Keratinocyte (primary cell): ENCODE data around the gene TEDC2. TPM values are rescaled to one million over a fixed set of nuclear protein-coding genes. Genes with fewer than 3 reads are reported as not detected.

Source experiments
- DNase-seq: peaks from one replicate; pipeline ENCODE4 v3.0.0-alpha.2; 2011; ENCODE audit warnings: low read depth, missing footprints, low spot score
- FAIRE-seq: peaks from 2 replicates; lab custom pipeline; 2011; peaks lifted over from hg19 to GRCh38; lab: Jason Lieb, UNC
- H2AFZ ChIP-seq: 2 replicates; pipeline ENCODE4 v1.6.0; 2012; ENCODE audit warnings: low read length, control low read depth, inconsistent platforms; ENCODE audit not compliant: control insufficient read depth
- H3K27ac ChIP-seq: 2 replicates; pipeline ENCODE4 v1.5.1; 2011; ENCODE audit warnings: low read length; ENCODE audit not compliant: control insufficient read depth, insufficient read depth
- H3K27me3 ChIP-seq: 3 replicates; pipeline ENCODE4 v1.6.0; 2011; ENCODE audit warnings: low read length; ENCODE audit not compliant: control insufficient read depth, insufficient read depth; ENCODE audit errors: extremely low read depth
- H3K36me3 ChIP-seq, 2 experiments: 2 replicates in 1 of 2; 3 replicates in 1 of 2; pipeline ENCODE4 v1.5.1; 2011; ENCODE audit warnings: low read length in 2 of 2, mild to moderate bottlenecking in 1 of 2; ENCODE audit not compliant: control insufficient read depth in 2 of 2, insufficient read depth in 2 of 2; ENCODE audit errors: extremely low read depth in 1 of 2
- H3K4me1 ChIP-seq: 3 replicates; pipeline ENCODE4 v1.5.1; 2011; ENCODE audit warnings: low read length; ENCODE audit not compliant: control insufficient read depth, insufficient read depth; ENCODE audit errors: extremely low read depth
- H3K4me2 ChIP-seq: 3 replicates; pipeline ENCODE4 v1.6.0; 2011; ENCODE audit warnings: low read depth, low read length; ENCODE audit not compliant: control insufficient read depth, insufficient read depth; ENCODE audit errors: extremely low read depth
- H3K4me3 ChIP-seq, 3 experiments: fragments of 200-600 bp in 1 of 3; sonication (generic) in 1 of 3; 2 replicates in 2 of 3; 3 replicates in 1 of 3; pipeline ENCODE4 v1.5.1; 2011 to 2016; ENCODE audit warnings: low read length in 3 of 3, mild to moderate bottlenecking in 3 of 3, control low read depth in 2 of 3, inconsistent platforms in 1 of 3, low read depth in 1 of 3, mixed read lengths in 1 of 3, mixed run types in 1 of 3, moderate library complexity in 1 of 3; ENCODE audit not compliant: control insufficient read depth in 2 of 3, insufficient read depth in 2 of 3; ENCODE audit errors: extremely low read depth in 1 of 3
- H3K79me2 ChIP-seq: 2 replicates; pipeline ENCODE4 v1.6.0; 2012; ENCODE audit warnings: low read length; ENCODE audit not compliant: control insufficient read depth, insufficient read depth
- H3K9ac ChIP-seq: 3 replicates; pipeline ENCODE4 v1.6.0; 2011; ENCODE audit warnings: low read length; ENCODE audit not compliant: control insufficient read depth, insufficient read depth; ENCODE audit errors: extremely low read depth
- H3K9me1 ChIP-seq: 3 replicates; pipeline ENCODE4 v1.6.0; 2011; ENCODE audit warnings: low read length; ENCODE audit not compliant: control insufficient read depth, insufficient read depth; ENCODE audit errors: extremely low read depth
- H3K9me3 ChIP-seq: 2 replicates; pipeline ENCODE4 v1.5.1; 2012; ENCODE audit warnings: low read depth, low read length; ENCODE audit not compliant: control insufficient read depth
- H4K20me1 ChIP-seq: 3 replicates; pipeline ENCODE4 v1.6.0; 2011; ENCODE audit warnings: low read length; ENCODE audit not compliant: control insufficient read depth, insufficient read depth; ENCODE audit errors: extremely low read depth
- EZH2 ChIP-seq: IDR thresholded peaks from one replicate; pipeline ENCODE4 v1.6.1; 2012; ENCODE audit warnings: inconsistent platforms, mild to moderate bottlenecking, low read length, moderate library complexity
- dilution Hi-C: fragments of 300-500 bp; cut with MboI; formaldehyde crosslinking; loops from one replicate; pipeline ENCODE4 v1.7.0; 2020; ENCODE audit warnings: low sequenced_read_pairs; ENCODE audit not compliant: extremely low pct_ligation_motif_present
- polyA plus RNA-seq, 5 experiments: library from polyadenylated mRNA; depleted of rRNA in 3 of 5; stranded (reverse) in 3 of 5; stranded (forward) in 1 of 5; unstranded in 1 of 5; fragments of >200 nt; gene quantifications; 1 replicate in 1 of 5; 2 replicates in 3 of 5; 3 replicates in 1 of 5; pipeline versions ENCODE4 v1.2.1 to v1.2.3, GENCODE V29; 2011 to 2012; ENCODE audit warnings: missing spikeins in 2 of 5, low read depth in 1 of 5, low replicate concordance in 1 of 5
- TF ChIP-seq, protein P1 (sequence below), 3 experiments: IDR thresholded peaks in 1 of 3; conservative IDR thresholded peaks in 1 of 3; optimal IDR thresholded peaks in 1 of 3; 2 replicates in 2 of 3; 3 replicates in 1 of 3; pipeline versions ENCODE3 to v1.5.1; 2011; ENCODE audit warnings: low read length in 3 of 3, mild to moderate bottlenecking in 3 of 3, moderate library complexity in 2 of 3, control low read depth in 1 of 3, inconsistent platforms in 1 of 3; ENCODE audit not compliant: insufficient read depth in 2 of 3; ENCODE audit errors: extremely low read depth in 1 of 3

The TEDC2 gene
- polyA plus RNA-seq, 1 donor (not counting 4 experiments of a cell fraction or from before 2014, with no cell fraction given), result 2.7 TPM

DNA sequence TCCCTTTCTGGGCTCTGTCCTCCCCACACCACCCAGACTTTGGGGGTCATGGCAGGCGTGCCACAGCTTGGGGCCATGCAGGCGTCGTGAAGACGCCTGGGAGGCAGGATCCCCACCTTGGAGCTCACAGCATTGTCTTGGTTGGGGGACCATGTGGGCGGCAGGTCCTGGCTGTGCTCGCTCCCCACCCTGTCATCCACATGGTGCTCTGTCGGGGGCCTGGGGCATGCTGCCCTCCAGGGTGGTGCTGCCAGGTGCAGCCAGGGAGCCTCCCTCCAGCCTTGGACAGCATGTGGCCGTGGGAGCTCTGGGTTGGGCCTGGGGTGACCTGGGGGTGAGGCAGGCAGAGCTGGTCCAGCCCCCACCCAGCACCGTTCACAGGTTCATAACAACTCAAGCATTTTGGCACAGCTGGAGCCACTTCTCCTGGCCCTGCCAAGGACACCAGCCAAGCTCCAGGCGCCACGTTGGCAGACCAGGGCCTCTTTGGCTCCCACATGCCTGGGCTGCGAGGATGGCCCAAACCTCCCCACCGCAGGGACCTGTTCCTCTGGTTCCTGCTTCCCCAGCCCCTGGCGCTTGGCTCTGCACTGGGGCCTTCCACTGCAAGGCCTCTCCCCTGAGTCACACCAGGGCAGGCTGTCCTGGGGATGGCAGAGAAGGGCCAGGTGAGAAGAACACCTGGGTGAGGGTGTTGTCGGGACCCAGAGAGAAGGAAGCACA lies 38.8 kb downstream of the TEDC2 start:
- no peaks in the 10 kb centered on the region for H3K79me2 ChIP-seq
- H3K9me1 ChIP-seq, result no peaks in the 10 kb centered on the region
- no peak overlapping the region for H3K4me3 ChIP-seq
- FAIRE-seq (no peak), DNase-seq (no peak)
- peaks cover 0 to 11% of the 10 kb centered on the region in 2 experiments for H3K36me3 ChIP-seq
- H3K9me3 ChIP-seq, result no peaks in the 10 kb centered on the region
- peaks cover 19% of the 10 kb centered on the region for H3K4me1 ChIP-seq
- no peak overlapping the region for H3K9ac ChIP-seq
- dilution Hi-C loops, result no loop called here
- peaks cover 3% of the 10 kb centered on the region for H4K20me1 ChIP-seq
- H3K27ac ChIP-seq, result no peak overlapping the region
- TF ChIP-seq, protein P1, sequence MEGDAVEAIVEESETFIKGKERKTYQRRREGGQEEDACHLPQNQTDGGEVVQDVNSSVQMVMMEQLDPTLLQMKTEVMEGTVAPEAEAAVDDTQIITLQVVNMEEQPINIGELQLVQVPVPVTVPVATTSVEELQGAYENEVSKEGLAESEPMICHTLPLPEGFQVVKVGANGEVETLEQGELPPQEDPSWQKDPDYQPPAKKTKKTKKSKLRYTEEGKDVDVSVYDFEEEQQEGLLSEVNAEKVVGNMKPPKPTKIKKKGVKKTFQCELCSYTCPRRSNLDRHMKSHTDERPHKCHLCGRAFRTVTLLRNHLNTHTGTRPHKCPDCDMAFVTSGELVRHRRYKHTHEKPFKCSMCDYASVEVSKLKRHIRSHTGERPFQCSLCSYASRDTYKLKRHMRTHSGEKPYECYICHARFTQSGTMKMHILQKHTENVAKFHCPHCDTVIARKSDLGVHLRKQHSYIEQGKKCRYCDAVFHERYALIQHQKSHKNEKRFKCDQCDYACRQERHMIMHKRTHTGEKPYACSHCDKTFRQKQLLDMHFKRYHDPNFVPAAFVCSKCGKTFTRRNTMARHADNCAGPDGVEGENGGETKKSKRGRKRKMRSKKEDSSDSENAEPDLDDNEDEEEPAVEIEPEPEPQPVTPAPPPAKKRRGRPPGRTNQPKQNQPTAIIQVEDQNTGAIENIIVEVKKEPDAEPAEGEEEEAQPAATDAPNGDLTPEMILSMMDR (optimal IDR thresholded peaks at IDR 0.05 in 1 of 3, IDR thresholded peaks at IDR 0.05 in 1 of 3, conservative IDR thresholded peaks at IDR 0.05 in 1 of 3; ENCODE audit: extremely low read depth in 1 of 3, insufficient read depth in 2 of 3, low read length in 3 of 3), result no peak
- no peak for TF ChIP-seq EZH2
- H3K4me2 ChIP-seq, result no peak overlapping the region
- H3K27me3 ChIP-seq, result no peaks in the 10 kb centered on the region
- H2AFZ ChIP-seq, result no peak overlapping the region

DNA sequence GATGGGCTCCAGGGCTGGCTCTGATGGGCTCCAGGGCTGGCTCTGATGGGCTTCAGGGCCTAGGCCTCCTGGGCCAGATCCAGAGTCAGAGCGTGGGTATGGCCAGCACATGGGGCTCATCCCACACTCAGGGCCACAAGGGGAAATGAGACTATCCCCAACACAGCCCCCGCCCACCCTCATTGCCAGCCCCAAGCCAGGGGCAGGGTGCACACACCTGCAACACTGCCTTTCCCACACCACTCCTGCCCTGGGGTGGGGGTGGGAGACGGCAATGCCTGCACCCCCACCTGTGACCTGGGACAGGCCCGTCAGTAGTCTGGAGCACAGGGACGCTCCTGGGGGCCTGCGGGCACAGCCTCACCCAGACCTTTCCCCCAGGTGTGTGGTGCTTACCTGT lies 39.5 kb downstream of the TEDC2 start:
- dilution Hi-C loops, result no loop called here
- H3K9me3 ChIP-seq, result no peaks in the 10 kb centered on the region
- H3K9ac ChIP-seq, result no peak overlapping the region
- no peaks in the 10 kb centered on the region for H3K27me3 ChIP-seq
- no peaks in the 10 kb centered on the region for H3K79me2 ChIP-seq
- no peak for TF ChIP-seq EZH2
- TF ChIP-seq, protein P1 (optimal IDR thresholded peaks at IDR 0.05 in 1 of 3, IDR thresholded peaks at IDR 0.05 in 1 of 3, conservative IDR thresholded peaks at IDR 0.05 in 1 of 3; ENCODE audit: extremely low read depth in 1 of 3, insufficient read depth in 2 of 3, low read length in 3 of 3), result no peak
- no peak for FAIRE-seq
- no peaks in the 10 kb centered on the region for H3K9me1 ChIP-seq
- no peak overlapping the region for H3K4me2 ChIP-seq
- peaks cover 19% of the 10 kb centered on the region for H3K4me1 ChIP-seq
- H3K36me3 ChIP-seq, result peaks cover 0 to 11% of the 10 kb centered on the region in 2 experiments
- no peak overlapping the region for H2AFZ ChIP-seq
- DNase-seq, result no peak
- H3K27ac ChIP-seq, result no peak overlapping the region
- no peak overlapping the region for H3K4me3 ChIP-seq
- peaks cover 3% of the 10 kb centered on the region for H4K20me1 ChIP-seq
